OCI-LY3 (cell line): ENCODE data around the gene STIM1.

Experiments
- EZH2phosphoT487 ChIP-seq: fragments of 200-600 bp; shearing (Covaris generic); IDR thresholded peaks from 2 replicates; pipeline ENCODE4 v1.6.1; 2018; ENCODE audit warnings: antibody characterized with exemption, mixed run types, low read depth
- TF ChIP-seq, protein P1 (sequence below): fragments of 200-600, 300-600 bp; sonication (generic); IDR thresholded peaks from 2 replicates; pipeline ENCODE4 v1.5.1; 2014; ENCODE audit warnings: antibody characterized with exemption, low read length, low read depth

DNA sequence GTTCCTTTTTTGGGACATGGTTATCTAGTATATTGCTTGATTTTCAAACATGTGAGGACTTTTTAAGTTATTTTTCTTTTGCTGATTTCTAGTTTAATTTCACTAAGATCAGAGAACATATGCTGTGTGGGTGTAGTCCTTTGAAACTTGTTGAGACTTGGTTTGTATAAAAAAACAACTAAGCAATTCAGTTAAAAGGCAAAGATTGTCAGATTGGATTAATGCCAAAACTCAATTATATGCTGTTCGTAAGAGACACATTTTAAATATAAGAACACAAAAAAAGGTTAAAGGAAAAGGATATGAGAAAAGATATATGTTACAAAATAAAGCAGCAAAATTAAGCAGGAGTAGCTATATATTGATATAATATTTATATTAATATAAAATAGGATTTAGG lies 221.3 kb downstream of the STIM1 start:
- TF ChIP-seq, protein P1, sequence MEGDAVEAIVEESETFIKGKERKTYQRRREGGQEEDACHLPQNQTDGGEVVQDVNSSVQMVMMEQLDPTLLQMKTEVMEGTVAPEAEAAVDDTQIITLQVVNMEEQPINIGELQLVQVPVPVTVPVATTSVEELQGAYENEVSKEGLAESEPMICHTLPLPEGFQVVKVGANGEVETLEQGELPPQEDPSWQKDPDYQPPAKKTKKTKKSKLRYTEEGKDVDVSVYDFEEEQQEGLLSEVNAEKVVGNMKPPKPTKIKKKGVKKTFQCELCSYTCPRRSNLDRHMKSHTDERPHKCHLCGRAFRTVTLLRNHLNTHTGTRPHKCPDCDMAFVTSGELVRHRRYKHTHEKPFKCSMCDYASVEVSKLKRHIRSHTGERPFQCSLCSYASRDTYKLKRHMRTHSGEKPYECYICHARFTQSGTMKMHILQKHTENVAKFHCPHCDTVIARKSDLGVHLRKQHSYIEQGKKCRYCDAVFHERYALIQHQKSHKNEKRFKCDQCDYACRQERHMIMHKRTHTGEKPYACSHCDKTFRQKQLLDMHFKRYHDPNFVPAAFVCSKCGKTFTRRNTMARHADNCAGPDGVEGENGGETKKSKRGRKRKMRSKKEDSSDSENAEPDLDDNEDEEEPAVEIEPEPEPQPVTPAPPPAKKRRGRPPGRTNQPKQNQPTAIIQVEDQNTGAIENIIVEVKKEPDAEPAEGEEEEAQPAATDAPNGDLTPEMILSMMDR = no peak
- no peak for TF ChIP-seq EZH2phosphoT487
